GM23338 (cell line): ENCODE results near the gene SVOPL. TPM values are rescaled to one million over a fixed set of nuclear protein-coding genes. Genes with fewer than 3 reads are reported as not detected.

Source experiments
- ATAC-seq: fragments of 200-7000 bp; cut with Tn5 transposase; 3 replicates; pipeline ENCODE4 v1.9.1; 2020
- DNase-seq: peaks from one replicate; pipeline ENCODE4 v3.0.0-alpha.2; 2015; ENCODE audit warnings: low spot score
- H2AFZ ChIP-seq: fragments of 200-600 bp; sonication (generic); 2 replicates; pipeline ENCODE4 v1.8.0; 2016; ENCODE audit warnings: antibody characterized with exemption, mild to moderate bottlenecking, moderate library complexity
- H3F3A ChIP-seq: fragments of 200-600 bp; sonication (generic); replicated peaks from 2 replicates; pipeline ENCODE4 v1.8.0; 2017; ENCODE audit warnings: antibody characterized with exemption, mixed run types, low read depth
- H3K27ac ChIP-seq: fragments of 200-600 bp; sonication (generic); 2 replicates; pipeline ENCODE4 v1.6.1; 2016; ENCODE audit warnings: low read depth
- H3K27me3 ChIP-seq: fragments of 200-600 bp; sonication (generic); 2 replicates; pipeline ENCODE4 v1.8.0; 2016; ENCODE audit warnings: mild to moderate bottlenecking, mixed run types, moderate library complexity; ENCODE audit not compliant: insufficient read depth
- H3K36me3 ChIP-seq: fragments of 200-600 bp; sonication (generic); 2 replicates; pipeline ENCODE4 v1.8.0; 2016; ENCODE audit warnings: mild to moderate bottlenecking; ENCODE audit not compliant: insufficient read depth
- H3K4me1 ChIP-seq: fragments of 200-600 bp; sonication (generic); 2 replicates; pipeline ENCODE4 v1.8.0; 2016; ENCODE audit warnings: mild to moderate bottlenecking, moderate library complexity; ENCODE audit not compliant: insufficient read depth
- H3K4me2 ChIP-seq: fragments of 200-600 bp; sonication (generic); 2 replicates; pipeline ENCODE4 v1.7.1; 2017; ENCODE audit warnings: mixed run types
- H3K4me3 ChIP-seq: fragments of 200-600 bp; sonication (generic); 2 replicates; pipeline ENCODE4 v1.6.1; 2016; ENCODE audit warnings: mixed run types
- H3K79me2 ChIP-seq: fragments of 200-600 bp; sonication (generic); replicated peaks from 2 replicates; pipeline ENCODE4 v1.8.0; 2017; ENCODE audit warnings: mild to moderate bottlenecking; ENCODE audit not compliant: insufficient read depth
- H3K9me2 ChIP-seq: fragments of 200-600 bp; sonication (generic); 2 replicates; pipeline ENCODE4 v1.8.0; 2017; ENCODE audit not compliant: insufficient read depth
- H4K20me1 ChIP-seq: fragments of 200-600 bp; sonication (generic); replicated peaks from 2 replicates; pipeline ENCODE4 v1.8.0; 2017; ENCODE audit warnings: mild to moderate bottlenecking; ENCODE audit not compliant: insufficient read depth
- H3K27ac Mint-ChIP-seq: 2 replicates; pipeline ENCODE4 v1.8.0; 2020; ENCODE audit warnings: inconsistent platforms, mild to moderate bottlenecking, moderate library complexity, mixed read lengths
- H3K27me3 Mint-ChIP-seq: 3 replicates; pipeline ENCODE4 v1.8.0; 2022; ENCODE audit warnings: low read depth, mild to moderate bottlenecking, moderate library complexity, mixed read lengths, inconsistent platforms; ENCODE audit not compliant: insufficient read depth, poor library complexity
- H3K36me3 Mint-ChIP-seq: 3 replicates; pipeline ENCODE4 v1.8.0; 2021; ENCODE audit warnings: low read depth, mild to moderate bottlenecking, inconsistent platforms, moderate library complexity, mixed read lengths
- H3K4me1 Mint-ChIP-seq: 3 replicates; pipeline ENCODE4 v1.8.0; 2020; ENCODE audit warnings: mild to moderate bottlenecking, inconsistent platforms, mixed read lengths
- H3K4me3 Mint-ChIP-seq: 3 replicates; pipeline ENCODE4 v1.8.0; 2021; ENCODE audit warnings: moderate library complexity, mild to moderate bottlenecking, inconsistent platforms, mixed read lengths
- H3K9me3 Mint-ChIP-seq: 3 replicates; pipeline ENCODE4 v1.8.0; 2020; ENCODE audit warnings: moderate library complexity, mild to moderate bottlenecking, inconsistent platforms, mixed read lengths
- CREB1 ChIP-seq: fragments of 250-450 bp; sonication (Bioruptor Pico); IDR thresholded peaks from 2 replicates; pipeline ENCODE4 v1.5.0; 2020; ENCODE audit warnings: low read depth, mild to moderate bottlenecking, moderate library complexity
- ETS1 ChIP-seq: IDR thresholded peaks from 2 replicates; pipeline ENCODE4 v1.6.1; 2016; ENCODE audit warnings: antibody characterized with exemption
- EZH2 ChIP-seq: fragments of 200-600 bp; sonication (generic); IDR thresholded peaks from one replicate; pipeline ENCODE4 v1.8.0; 2017; ENCODE audit warnings: antibody characterized with exemption, mild to moderate bottlenecking, low read depth; ENCODE audit not compliant: unreplicated experiment
- EZH2phosphoT487 ChIP-seq: fragments of 200-600 bp; sonication (generic); IDR thresholded peaks from one replicate; pipeline ENCODE4 v1.8.1; 2018; ENCODE audit warnings: antibody characterized with exemption; ENCODE audit not compliant: unreplicated experiment
- JUNB ChIP-seq: IDR thresholded peaks from one replicate; pipeline ENCODE4 v1.6.1; 2016; ENCODE audit warnings: antibody characterized with exemption; ENCODE audit not compliant: unreplicated experiment
- NANOG ChIP-seq: IDR thresholded peaks from 2 replicates; pipeline ENCODE4 v1.6.1; 2016; ENCODE audit warnings: antibody characterized with exemption, borderline replicate concordance
- POLR2AphosphoS5 ChIP-seq: IDR thresholded peaks from 2 replicates; pipeline ENCODE4 v1.6.1; 2016; ENCODE audit warnings: antibody characterized with exemption, low read depth
- REST ChIP-seq: IDR thresholded peaks from one replicate; pipeline ENCODE4 v1.6.1; 2018; ENCODE audit warnings: antibody characterized with exemption; ENCODE audit not compliant: unreplicated experiment
- STAT1 ChIP-seq: IDR thresholded peaks from one replicate; pipeline ENCODE4 v1.6.1; 2016; ENCODE audit warnings: antibody characterized with exemption; ENCODE audit not compliant: unreplicated experiment
- ZNF114 ChIP-seq: fragments of 250-450 bp; sonication (Bioruptor Pico); IDR thresholded peaks from 2 replicates; pipeline ENCODE4 v1.5.0; 2020; ENCODE audit warnings: mild to moderate bottlenecking, moderate library complexity
- ZNF331 ChIP-seq: fragments of 250-450 bp; sonication (Bioruptor Pico); IDR thresholded peaks from 2 replicates; pipeline ENCODE4 v1.5.0; 2020; ENCODE audit warnings: low read depth, mild to moderate bottlenecking, moderate library complexity
- polyA plus RNA-seq: library from polyadenylated mRNA; unstranded; fragments of >200 nt; fragmentation: Nextera tagmentation; extraction: Ambion mirVana; gene quantifications from 2 replicates; pipeline ENCODE4 v1.2.1, GENCODE V29; 2016
- total RNA-seq: library from RNA; depleted of rRNA; stranded (reverse); fragments of >200 nt; shearing (Covaris generic); gene quantifications from 2 replicates; pipeline ENCODE4 v1.2.3, GENCODE V29; 2014
- TF ChIP-seq, protein P1 (sequence below): fragments of 250-450 bp; sonication (Bioruptor Pico); IDR thresholded peaks from 2 replicates; pipeline ENCODE4 v1.5.0; 2020; ENCODE audit warnings: mild to moderate bottlenecking, moderate library complexity
- TF ChIP-seq, protein P2 (sequence below), 2 experiments: fragments of 200-600 bp in 1 of 2; sonication (generic) in 1 of 2; conservative IDR thresholded peaks; 2 replicates each; pipeline versions ENCODE4 v1.5.1 to v1.6.1; 2016 to 2017; ENCODE audit warnings: antibody characterized with exemption in 2 of 2, low read depth in 2 of 2, mild to moderate bottlenecking in 2 of 2, moderate library complexity in 1 of 2

SVOPL gene
- total and polyA plus RNA-seq, 2 experiments from 2014 or later: 1.4 to 2.1 TPM

- Histone ChIP-seq H3K4me2 (no peak overlapping the region), H3K4me3 (no peak overlapping the region), H3K36me3 (no peaks in the 10 kb centered on the region), H3F3A (no peaks in the 10 kb centered on the region), H3K9me2 (no peaks in the 10 kb centered on the region), H3K79me2 (no peaks in the 10 kb centered on the region), H2AFZ (no peak overlapping the region), H3K27ac (no peak overlapping the region), H3K27me3 (no peaks in the 10 kb centered on the region), H3K4me1 (no peaks in the 10 kb centered on the region), H4K20me1 (no peaks in the 10 kb centered on the region)
- TF ChIP-seq ZNF331 (CRISPR knock-in tag): no peak
- no peak for TF ChIP-seq STAT1
- TF ChIP-seq JUNB: no peak
- TF ChIP-seq, protein P1, sequence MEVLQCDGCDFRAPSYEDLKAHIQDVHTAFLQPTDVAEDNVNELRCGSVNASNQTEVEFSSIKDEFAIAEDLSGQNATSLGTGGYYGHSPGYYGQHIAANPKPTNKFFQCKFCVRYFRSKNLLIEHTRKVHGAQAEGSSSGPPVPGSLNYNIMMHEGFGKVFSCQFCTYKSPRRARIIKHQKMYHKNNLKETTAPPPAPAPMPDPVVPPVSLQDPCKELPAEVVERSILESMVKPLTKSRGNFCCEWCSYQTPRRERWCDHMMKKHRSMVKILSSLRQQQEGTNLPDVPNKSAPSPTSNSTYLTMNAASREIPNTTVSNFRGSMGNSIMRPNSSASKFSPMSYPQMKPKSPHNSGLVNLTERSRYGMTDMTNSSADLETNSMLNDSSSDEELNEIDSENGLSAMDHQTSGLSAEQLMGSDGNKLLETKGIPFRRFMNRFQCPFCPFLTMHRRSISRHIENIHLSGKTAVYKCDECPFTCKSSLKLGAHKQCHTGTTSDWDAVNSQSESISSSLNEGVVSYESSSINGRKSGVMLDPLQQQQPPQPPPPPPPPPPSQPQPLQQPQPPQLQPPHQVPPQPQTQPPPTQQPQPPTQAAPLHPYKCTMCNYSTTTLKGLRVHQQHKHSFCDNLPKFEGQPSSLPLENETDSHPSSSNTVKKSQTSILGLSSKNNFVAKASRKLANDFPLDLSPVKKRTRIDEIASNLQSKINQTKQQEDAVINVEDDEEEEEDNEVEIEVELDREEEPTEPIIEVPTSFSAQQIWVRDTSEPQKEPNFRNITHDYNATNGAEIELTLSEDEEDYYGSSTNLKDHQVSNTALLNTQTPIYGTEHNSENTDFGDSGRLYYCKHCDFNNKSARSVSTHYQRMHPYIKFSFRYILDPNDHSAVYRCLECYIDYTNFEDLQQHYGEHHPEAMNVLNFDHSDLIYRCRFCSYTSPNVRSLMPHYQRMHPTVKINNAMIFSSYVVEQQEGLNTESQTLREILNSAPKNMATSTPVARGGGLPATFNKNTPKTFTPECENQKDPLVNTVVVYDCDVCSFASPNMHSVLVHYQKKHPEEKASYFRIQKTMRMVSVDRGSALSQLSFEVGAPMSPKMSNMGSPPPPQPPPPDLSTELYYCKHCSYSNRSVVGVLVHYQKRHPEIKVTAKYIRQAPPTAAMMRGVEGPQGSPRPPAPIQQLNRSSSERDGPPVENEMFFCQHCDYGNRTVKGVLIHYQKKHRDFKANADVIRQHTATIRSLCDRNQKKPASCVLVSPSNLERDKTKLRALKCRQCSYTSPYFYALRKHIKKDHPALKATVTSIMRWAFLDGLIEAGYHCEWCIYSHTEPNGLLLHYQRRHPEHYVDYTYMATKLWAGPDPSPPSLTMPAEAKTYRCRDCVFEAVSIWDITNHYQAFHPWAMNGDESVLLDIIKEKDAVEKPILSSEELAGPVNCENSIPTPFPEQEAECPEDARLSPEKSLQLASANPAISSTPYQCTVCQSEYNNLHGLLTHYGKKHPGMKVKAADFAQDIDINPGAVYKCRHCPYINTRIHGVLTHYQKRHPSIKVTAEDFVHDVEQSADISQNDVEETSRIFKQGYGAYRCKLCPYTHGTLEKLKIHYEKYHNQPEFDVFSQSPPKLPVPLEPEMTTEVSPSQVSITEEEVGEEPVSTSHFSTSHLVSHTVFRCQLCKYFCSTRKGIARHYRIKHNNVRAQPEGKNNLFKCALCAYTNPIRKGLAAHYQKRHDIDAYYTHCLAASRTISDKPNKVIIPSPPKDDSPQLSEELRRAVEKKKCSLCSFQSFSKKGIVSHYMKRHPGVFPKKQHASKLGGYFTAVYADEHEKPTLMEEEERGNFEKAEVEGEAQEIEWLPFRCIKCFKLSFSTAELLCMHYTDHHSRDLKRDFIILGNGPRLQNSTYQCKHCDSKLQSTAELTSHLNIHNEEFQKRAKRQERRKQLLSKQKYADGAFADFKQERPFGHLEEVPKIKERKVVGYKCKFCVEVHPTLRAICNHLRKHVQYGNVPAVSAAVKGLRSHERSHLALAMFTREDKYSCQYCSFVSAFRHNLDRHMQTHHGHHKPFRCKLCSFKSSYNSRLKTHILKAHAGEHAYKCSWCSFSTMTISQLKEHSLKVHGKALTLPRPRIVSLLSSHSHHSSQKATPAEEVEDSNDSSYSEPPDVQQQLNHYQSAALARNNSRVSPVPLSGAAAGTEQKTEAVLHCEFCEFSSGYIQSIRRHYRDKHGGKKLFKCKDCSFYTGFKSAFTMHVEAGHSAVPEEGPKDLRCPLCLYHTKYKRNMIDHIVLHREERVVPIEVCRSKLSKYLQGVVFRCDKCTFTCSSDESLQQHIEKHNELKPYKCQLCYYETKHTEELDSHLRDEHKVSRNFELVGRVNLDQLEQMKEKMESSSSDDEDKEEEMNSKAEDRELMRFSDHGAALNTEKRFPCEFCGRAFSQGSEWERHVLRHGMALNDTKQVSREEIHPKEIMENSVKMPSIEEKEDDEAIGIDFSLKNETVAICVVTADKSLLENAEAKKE (CRISPR knock-in tag): no peak
- TF ChIP-seq POLR2AphosphoS5: no peak
- no peak for TF ChIP-seq EZH2phosphoT487
- TF ChIP-seq EZH2: no peak
- TF ChIP-seq ZNF114: no peak
- TF ChIP-seq, protein P2, sequence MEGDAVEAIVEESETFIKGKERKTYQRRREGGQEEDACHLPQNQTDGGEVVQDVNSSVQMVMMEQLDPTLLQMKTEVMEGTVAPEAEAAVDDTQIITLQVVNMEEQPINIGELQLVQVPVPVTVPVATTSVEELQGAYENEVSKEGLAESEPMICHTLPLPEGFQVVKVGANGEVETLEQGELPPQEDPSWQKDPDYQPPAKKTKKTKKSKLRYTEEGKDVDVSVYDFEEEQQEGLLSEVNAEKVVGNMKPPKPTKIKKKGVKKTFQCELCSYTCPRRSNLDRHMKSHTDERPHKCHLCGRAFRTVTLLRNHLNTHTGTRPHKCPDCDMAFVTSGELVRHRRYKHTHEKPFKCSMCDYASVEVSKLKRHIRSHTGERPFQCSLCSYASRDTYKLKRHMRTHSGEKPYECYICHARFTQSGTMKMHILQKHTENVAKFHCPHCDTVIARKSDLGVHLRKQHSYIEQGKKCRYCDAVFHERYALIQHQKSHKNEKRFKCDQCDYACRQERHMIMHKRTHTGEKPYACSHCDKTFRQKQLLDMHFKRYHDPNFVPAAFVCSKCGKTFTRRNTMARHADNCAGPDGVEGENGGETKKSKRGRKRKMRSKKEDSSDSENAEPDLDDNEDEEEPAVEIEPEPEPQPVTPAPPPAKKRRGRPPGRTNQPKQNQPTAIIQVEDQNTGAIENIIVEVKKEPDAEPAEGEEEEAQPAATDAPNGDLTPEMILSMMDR (conservative IDR thresholded peaks at IDR 0.05; ENCODE audit: low read depth in 2 of 2): no peak
- TF ChIP-seq NANOG: no peak
- TF ChIP-seq CREB1 (CRISPR knock-in tag): no peak
- TF ChIP-seq REST: no peak
- no peak for TF ChIP-seq ETS1
- no peak for ATAC-seq
- Mint-ChIP-seq H3K4me1 (no peaks in the 10 kb centered on the region; the same call in 2 of the 3 replicates), H3K36me3 (no peaks in the 10 kb centered on the region), H3K27ac (no peak overlapping the region), H3K27me3 (peaks cover 10% of the 10 kb centered on the region), H3K4me3 (no peak overlapping the region), H3K9me3 (no peaks in the 10 kb centered on the region)
- DNase-seq: no peak
Measured at GRCh38 chr7:138746073-138746472, 44.9 kb upstream of the SVOPL start.
